ENCODE data around the gene SCEL. TPM values are rescaled to one million over a fixed set of nuclear protein-coding genes. Genes with fewer than 3 reads are reported as not detected.

Gene SCEL
- total and polyA plus RNA-seq, 2 donors (not counting 3 experiments of a cell fraction or from before 2014, with no cell fraction given): not detected

- Histone ChIP-seq H3K36me3 (ENCODE audit: control insufficient read depth in 2 of 2, extremely low read depth in 1 of 2, insufficient read depth in 2 of 2, low read length in 2 of 2) (no peaks in the 10 kb centered on the region), H3K9me3 (replicated peaks; ENCODE audit: control insufficient read depth, insufficient read depth, low read length) (no peaks in the 10 kb centered on the region), H3K27me3 (ENCODE audit: control insufficient read depth in 2 of 2, insufficient read depth in 2 of 2, low read length in 2 of 2) (peaks cover 7 to 21% of the 10 kb centered on the region in 2 experiments), H3K9me1 (replicated peaks; ENCODE audit: control insufficient read depth, extremely low read depth, insufficient read depth, low read length) (no peaks in the 10 kb centered on the region), H3K27ac (ENCODE audit: insufficient read depth, low read depth, low read length) (no peak overlapping the region), H3K4me3 (replicated peaks in 1 of 3; ENCODE audit: insufficient read depth in 1 of 3, low read depth in 1 of 3, low read length in 3 of 3) (no peak overlapping the region), H3K9ac (replicated peaks; ENCODE audit: extremely low read depth, insufficient read depth, low read length) (no peak overlapping the region), H4K20me1 (replicated peaks; ENCODE audit: control insufficient read depth, extremely low read depth, insufficient read depth, low read length) (no peaks in the 10 kb centered on the region), H3K79me2 (ENCODE audit: control insufficient read depth, insufficient read depth, low read length) (no peaks in the 10 kb centered on the region), H3K4me2 (ENCODE audit: insufficient read depth, low read length) (no peak overlapping the region), H2AFZ (ENCODE audit: low read depth, low read length) (no peak overlapping the region), H3K4me1 (ENCODE audit: control insufficient read depth, extremely low read depth, insufficient read depth, low read length) (no peaks in the 10 kb centered on the region)
- intact Hi-C loops (cut with micrococcal nuclease) (loop anchor here (5.0 kb wide), 1 partner anchor 1114 kb away; no protein-coding TSS in a partner anchor), dilution Hi-C loops (cut with MboI; ENCODE audit: extremely low pct_ligation_motif_present, low sequenced_read_pairs) (no loop called here)
- TF ChIP-seq JUN (IDR thresholded peaks at IDR 0.05; ENCODE audit: borderline replicate concordance, insufficient read depth, insufficient read length, low read depth): no peak
- TF ChIP-seq CTCF (IDR thresholded peaks at IDR 0.05; ENCODE audit: extremely low read depth in 1 of 2, insufficient read depth in 1 of 2, low read depth in 1 of 2, low read length in 2 of 2): no peak
- no peak for TF ChIP-seq POLR2AphosphoS5 (IDR thresholded peaks at IDR 0.05; ENCODE audit: insufficient read depth, low read depth, low read length)
- no peak for TF ChIP-seq MYC (IDR thresholded peaks at IDR 0.05; ENCODE audit: low read depth, low read length)
- TF ChIP-seq POLR2A (IDR thresholded peaks at IDR 0.05; ENCODE audit: low read depth, low read length): no peak
- no peak for TF ChIP-seq GATA2 (IDR thresholded peaks at IDR 0.05; ENCODE audit: insufficient read depth, insufficient read length, low read depth, low read length)
- no peak for TF ChIP-seq EZH2 (IDR thresholded peaks at IDR 0.05; ENCODE audit: borderline replicate concordance, low read depth, low read length, severe bottlenecking)
- TF ChIP-seq, protein P1, sequence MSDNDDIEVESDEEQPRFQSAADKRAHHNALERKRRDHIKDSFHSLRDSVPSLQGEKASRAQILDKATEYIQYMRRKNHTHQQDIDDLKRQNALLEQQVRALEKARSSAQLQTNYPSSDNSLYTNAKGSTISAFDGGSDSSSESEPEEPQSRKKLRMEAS (IDR thresholded peaks at IDR 0.05; ENCODE audit: insufficient read depth, insufficient read length): no peak
- TF ChIP-seq FOS (IDR thresholded peaks at IDR 0.05; ENCODE audit: borderline replicate concordance, insufficient read depth, low read length): no peak
- FAIRE-seq: no peak
- no TSS peak for BruUV-seq (replicated peaks)
- ChIA-PET CTCF (interaction anchor here (1.0 to 2.1 kb wide), 4 partner anchors 22 to 428 kb away, joined by 3 to 9 read pairs (median 4); no protein-coding TSS in a partner anchor), POLR2A (no interaction called here)
- DNase-seq (ENCODE audit: low read depth, low spot score): no peak
Measured at GRCh38 chr13:77693449-77693940, 158.0 kb downstream of the SCEL start.

Small RNA genes lying within 50 kb of the gene (small RNA-seq; reads per million reads assigned to genes)
- gene RNY3P7 (ENCODE audit: insufficient read depth, insufficient read length, low read depth, low replicate concordance) (not detected), gene SPTLC1P5 (ENCODE audit: insufficient read depth, insufficient read length, low read depth, low replicate concordance) (not detected)

Other genes with a start within 250 kb of the SCEL start
- gene MYCBP2, start 208.6 kb upstream of the SCEL start, total RNA-seq: 85.8 and 89.8 TPM in 2 replicates
- gene MYCBP2, start 208.6 kb upstream of the SCEL start, polyA plus RNA-seq: 26.0 and 30.5 TPM in 2 replicates
- gene SLAIN1, start 162.0 kb downstream of the SCEL start, total RNA-seq: 4.3 and 4.5 TPM in 2 replicates
- gene SLAIN1, start 162.0 kb downstream of the SCEL start, polyA plus RNA-seq: 2.5 and 4.1 TPM in 2 replicates

Data from endothelial cell of umbilical vein (primary cell).